Stomach (tissue), 4 donors: ENCODE measurements around the gene BBLN.

ENCODE experiments used
- CTCF ChIP-seq, 7 experiments: fragments of 450-650 bp in 4 of 7; fragments of 200-600 bp in 3 of 7; sonication (generic) in 3 of 7; IDR thresholded peaks; one replicate each; pipeline ENCODE4 v1.5.1; 2016 to 2019; ENCODE audit warnings: antibody characterized with exemption in 7 of 7, control low read depth in 2 of 7, mild to moderate bottlenecking in 1 of 7
- EP300 ChIP-seq: sonication (generic); formaldehyde crosslinking; IDR thresholded peaks from one replicate; pipeline ENCODE4 v1.6.1; 2017; ENCODE audit warnings: antibody characterized with exemption
- POLR2AphosphoS5 ChIP-seq, 3 donors: sonication (generic); formaldehyde crosslinking; IDR thresholded peaks; one replicate each; pipeline ENCODE4 v1.6.1; 2016; ENCODE audit warnings: antibody characterized with exemption in 3 of 3

- TF ChIP-seq POLR2AphosphoS5 (IDR thresholded peaks at IDR 0.05) = peak in 2 of 3 donors; percentile 14 to 25
- TF ChIP-seq CTCF (IDR thresholded peaks at IDR 0.05) = no peak
- no peak for TF ChIP-seq EP300
Observed at GRCh38 chr9:128150594-128151308, 9.3 kb upstream of the BBLN start.
